Dendritic cell treated with granulocyte-macrophage colony-stimulating factor and Interleukin-4, amounts not matched to agents 40 ng/mL and 50 ng/mL, for 4 days (primary cell): ENCODE measurements around the gene FYN.

ENCODE experiments used
- H3K27ac Mint-ChIP-seq: one replicate; pipeline ENCODE4 v1.8.0; 2022; ENCODE audit warnings: mild to moderate bottlenecking, mixed read lengths
- H3K27me3 Mint-ChIP-seq: one replicate; pipeline ENCODE4 v1.8.0; 2022; ENCODE audit warnings: mild to moderate bottlenecking, mixed read lengths
- H3K36me3 Mint-ChIP-seq: one replicate; pipeline ENCODE4 v1.8.0; 2022; ENCODE audit warnings: low read depth, mixed read lengths
- H3K4me1 Mint-ChIP-seq: one replicate; pipeline ENCODE4 v1.8.0; 2022; ENCODE audit warnings: low read depth, mixed read lengths
- H3K4me3 Mint-ChIP-seq: one replicate; pipeline ENCODE4 v1.8.0; 2022; ENCODE audit warnings: mild to moderate bottlenecking, moderate library complexity, mixed read lengths
- H3K9me3 Mint-ChIP-seq: one replicate; pipeline ENCODE4 v1.8.0; 2022; ENCODE audit warnings: mixed read lengths
- intact Hi-C: fragments of 100-400 bp; cut with micrococcal nuclease; formaldehyde crosslinking; loops from one replicate; pipeline ENCODE4 v1.15.0; 2022

FYN gene

DNA sequence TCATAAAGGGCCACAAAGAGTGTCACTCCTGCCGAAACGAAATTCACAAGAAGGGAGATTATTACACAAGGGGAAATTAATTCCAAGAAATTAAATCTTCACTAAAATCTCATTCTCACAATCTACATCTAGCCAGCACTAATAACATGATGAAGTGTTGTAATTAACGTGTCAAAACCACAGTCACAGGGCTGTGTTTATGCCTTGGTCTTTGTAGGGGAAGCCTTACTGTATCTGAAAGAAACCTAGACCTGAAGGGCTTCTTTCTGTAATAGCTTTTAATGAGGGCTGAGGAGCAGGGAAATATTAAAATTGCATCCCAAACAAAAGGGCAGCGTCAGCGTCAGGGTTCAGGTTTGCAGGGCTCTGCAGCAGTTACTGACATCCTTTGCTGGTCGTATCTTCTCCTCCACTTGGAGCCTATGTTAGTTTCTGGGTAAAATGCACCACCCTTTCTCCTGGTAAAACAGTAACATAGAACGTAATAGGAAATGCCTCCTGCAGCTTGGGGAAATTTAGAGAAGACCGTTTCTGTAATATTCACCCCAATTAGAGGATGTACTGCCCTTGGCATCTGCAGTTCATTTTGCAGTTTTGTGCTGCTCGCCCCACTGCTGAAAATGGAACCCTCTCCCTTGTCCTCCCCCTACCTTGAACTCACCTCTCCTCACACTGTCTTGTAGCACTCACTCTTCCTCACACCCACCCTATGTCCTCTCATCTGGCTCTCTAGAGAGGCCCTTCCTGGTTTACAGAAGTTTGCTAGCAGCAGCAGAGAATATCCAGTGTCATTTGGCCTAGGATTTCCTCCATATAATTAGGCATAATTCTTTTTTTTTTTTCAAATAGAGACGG lies 158.6 kb downstream of the FYN start:
- no peaks in the 10 kb centered on the region for H3K9me3 Mint-ChIP-seq
- H3K36me3 Mint-ChIP-seq, result peaks cover 28% of the 10 kb centered on the region
- no peaks in the 10 kb centered on the region for H3K27me3 Mint-ChIP-seq
- H3K4me1 Mint-ChIP-seq, result no peaks in the 10 kb centered on the region
- no peak overlapping the region for H3K27ac Mint-ChIP-seq
- intact Hi-C loops, result no loop called here
- no peak overlapping the region for H3K4me3 Mint-ChIP-seq

DNA sequence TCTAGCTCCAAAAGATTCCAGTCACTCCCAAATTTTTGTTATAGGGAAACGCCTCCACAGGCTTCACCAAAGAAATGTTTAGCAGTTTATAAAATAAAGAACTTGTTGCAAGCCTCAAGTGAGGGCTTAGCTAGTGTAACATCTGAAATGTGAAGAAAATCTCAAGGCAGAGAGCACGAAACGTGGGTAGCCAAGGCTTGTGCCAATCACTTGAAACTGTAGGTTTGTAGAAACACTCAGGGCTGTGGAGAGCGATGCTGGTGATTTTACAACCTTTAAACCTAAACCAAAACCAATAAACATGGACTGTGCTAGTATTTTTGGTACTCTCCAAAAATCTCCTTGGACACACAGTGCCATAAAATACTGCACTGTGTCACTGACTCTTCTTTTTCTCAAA lies 159.4 kb downstream of the FYN start:
- Mint-ChIP-seq H3K4me3 (no peak overlapping the region), H3K27ac (no peak overlapping the region), H3K4me1 (no peaks in the 10 kb centered on the region), H3K9me3 (no peaks in the 10 kb centered on the region), H3K36me3 (peaks cover 28% of the 10 kb centered on the region), H3K27me3 (no peaks in the 10 kb centered on the region)
- intact Hi-C loops, result no loop called here

DNA sequence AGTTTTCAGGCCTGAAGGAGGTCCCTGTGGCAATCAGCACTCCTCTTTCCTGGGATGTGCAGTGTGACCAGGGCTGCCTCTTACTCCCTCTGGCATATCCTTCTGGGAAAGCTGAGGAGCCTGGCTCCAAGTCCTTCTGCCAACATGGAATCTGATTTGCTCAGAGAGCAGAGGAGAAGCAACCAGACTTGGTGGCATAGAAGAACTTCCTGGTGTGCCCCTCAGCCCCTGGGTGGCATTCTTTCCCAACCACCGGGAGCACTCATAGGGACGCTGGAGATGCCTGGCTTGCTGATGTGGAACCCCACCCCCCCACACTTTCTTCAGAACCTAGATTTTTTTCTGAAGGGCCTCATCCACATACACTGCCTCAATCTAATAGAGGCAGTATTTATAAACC lies 160.0 kb downstream of the FYN start:
- Mint-ChIP-seq H3K4me3 (no peak overlapping the region), H3K27ac (no peak overlapping the region), H3K4me1 (no peaks in the 10 kb centered on the region), H3K27me3 (no peaks in the 10 kb centered on the region), H3K36me3 (peaks cover 28% of the 10 kb centered on the region), H3K9me3 (no peaks in the 10 kb centered on the region)
- intact Hi-C loops, result no loop called here

DNA sequence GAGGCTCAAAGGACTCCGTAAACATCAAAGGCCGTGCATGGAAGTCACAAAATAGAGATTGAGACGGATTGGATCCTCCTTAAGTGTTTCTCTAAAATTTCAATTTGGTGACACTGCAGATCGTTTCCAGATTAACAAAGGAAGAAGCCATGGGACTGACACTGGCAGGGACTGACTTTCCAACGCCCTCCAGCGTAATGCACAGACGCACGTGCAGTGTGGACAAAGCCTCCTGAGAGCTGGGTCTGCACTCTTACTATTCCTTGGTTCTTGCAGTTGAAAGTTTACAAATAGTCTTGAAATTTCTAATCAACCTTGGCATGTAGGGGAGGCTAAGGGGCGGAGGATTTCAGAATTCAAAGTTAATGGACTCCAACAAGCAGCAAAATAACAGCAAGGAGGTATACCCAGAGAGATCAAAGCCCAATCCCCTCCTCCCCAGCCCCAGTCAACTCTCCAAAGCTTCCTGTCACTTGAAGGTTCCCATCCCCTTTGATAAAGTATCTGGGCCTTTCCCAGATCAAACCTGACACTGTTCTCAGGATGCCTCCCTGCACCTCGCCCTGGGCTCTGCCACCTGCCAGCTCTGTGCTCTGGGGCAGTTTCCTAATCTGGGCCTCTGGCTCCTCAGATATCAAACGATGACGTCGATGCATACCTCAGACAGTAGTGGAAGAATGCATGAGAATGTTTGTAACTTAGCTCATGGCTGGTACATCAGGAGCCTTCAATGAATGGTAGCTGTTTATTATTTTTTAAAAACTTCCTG lies 161.1 kb downstream of the FYN start:
- Mint-ChIP-seq H3K36me3 (peaks cover 28% of the 10 kb centered on the region), H3K4me1 (no peaks in the 10 kb centered on the region), H3K27ac (no peak overlapping the region), H3K27me3 (no peaks in the 10 kb centered on the region), H3K4me3 (no peak overlapping the region), H3K9me3 (no peaks in the 10 kb centered on the region)
- intact Hi-C loops, result no loop called here

DNA sequence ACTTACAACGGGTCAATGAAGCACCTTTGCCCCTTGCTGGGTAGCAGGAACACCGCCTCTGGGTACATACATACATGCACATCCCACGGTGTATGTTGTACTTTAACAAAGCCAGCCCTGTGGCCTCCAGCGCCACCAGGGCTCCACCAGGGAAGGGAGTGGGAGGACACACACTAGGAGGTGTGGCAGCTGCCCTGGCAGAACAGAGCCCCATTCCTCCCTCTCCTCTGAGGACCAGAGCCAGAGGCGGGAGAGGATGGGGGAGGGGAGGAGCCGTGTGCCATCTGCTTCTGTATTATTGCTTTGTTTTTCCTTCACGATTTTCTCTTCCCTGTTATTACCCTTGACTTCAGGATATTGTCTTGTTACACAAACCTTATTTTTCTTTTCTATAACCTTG lies 161.8 kb downstream of the FYN start:
- Mint-ChIP-seq H3K4me1 (no peaks in the 10 kb centered on the region), H3K36me3 (peaks cover 28% of the 10 kb centered on the region), H3K27me3 (no peaks in the 10 kb centered on the region), H3K27ac (no peak overlapping the region), H3K4me3 (no peak overlapping the region), H3K9me3 (no peaks in the 10 kb centered on the region)
- intact Hi-C loops, result no loop called here

DNA sequence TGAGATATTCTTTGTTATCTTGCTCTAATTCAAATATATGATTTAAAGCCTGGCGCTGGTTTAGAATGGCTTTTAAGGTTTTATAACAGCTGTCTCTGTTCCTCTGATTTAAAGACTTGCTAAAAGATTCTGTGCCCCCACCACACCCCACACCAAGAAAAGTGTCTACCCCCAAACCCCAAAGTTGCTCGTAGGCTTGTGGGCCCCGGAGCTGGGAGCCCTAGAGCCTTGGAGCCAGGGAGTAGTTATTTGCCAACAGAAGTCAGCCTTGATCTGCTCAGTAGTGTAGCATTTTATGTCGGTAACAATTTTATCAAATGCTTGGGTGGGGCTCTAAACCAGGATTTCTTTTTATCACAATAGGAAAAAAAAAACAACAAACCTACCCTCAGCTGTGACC lies 162.3 kb downstream of the FYN start:
- H3K4me3 Mint-ChIP-seq, result no peak overlapping the region
- no peaks in the 10 kb centered on the region for H3K4me1 Mint-ChIP-seq
- no peak overlapping the region for H3K27ac Mint-ChIP-seq
- no peaks in the 10 kb centered on the region for H3K9me3 Mint-ChIP-seq
- no peaks in the 10 kb centered on the region for H3K27me3 Mint-ChIP-seq
- intact Hi-C loops, result loop anchor here (1.0 kb wide), 4 partner anchors 286 to 452 kb away; no protein-coding TSS in a partner anchor
- peaks cover 28% of the 10 kb centered on the region for H3K36me3 Mint-ChIP-seq

DNA sequence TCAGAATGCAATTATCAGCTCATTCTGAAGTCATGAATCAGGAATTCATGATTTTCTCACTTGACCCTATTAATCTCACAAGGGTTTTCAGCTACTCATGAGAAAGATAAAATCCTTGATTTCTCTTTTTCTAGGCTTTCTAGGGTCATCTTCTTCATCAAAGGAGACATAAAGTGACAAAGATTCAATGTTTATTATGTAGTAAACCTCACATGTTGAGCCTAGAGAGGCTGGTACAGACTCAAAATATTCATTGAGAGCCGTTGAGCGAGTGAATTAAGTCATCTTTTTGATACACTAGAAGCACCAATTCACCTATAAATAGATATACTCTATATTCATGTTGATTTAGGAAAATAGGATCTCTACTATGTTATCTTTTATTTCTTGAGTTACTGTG lies 162.8 kb downstream of the FYN start:
- intact Hi-C loops, result loop anchor here (1.0 kb wide), 4 partner anchors 287 to 453 kb away; no protein-coding TSS in a partner anchor
- no peaks in the 10 kb centered on the region for H3K4me1 Mint-ChIP-seq
- H3K4me3 Mint-ChIP-seq, result no peak overlapping the region
- no peaks in the 10 kb centered on the region for H3K27me3 Mint-ChIP-seq
- H3K9me3 Mint-ChIP-seq, result no peaks in the 10 kb centered on the region
- no peak overlapping the region for H3K27ac Mint-ChIP-seq
- H3K36me3 Mint-ChIP-seq, result peaks cover 28% of the 10 kb centered on the region

DNA sequence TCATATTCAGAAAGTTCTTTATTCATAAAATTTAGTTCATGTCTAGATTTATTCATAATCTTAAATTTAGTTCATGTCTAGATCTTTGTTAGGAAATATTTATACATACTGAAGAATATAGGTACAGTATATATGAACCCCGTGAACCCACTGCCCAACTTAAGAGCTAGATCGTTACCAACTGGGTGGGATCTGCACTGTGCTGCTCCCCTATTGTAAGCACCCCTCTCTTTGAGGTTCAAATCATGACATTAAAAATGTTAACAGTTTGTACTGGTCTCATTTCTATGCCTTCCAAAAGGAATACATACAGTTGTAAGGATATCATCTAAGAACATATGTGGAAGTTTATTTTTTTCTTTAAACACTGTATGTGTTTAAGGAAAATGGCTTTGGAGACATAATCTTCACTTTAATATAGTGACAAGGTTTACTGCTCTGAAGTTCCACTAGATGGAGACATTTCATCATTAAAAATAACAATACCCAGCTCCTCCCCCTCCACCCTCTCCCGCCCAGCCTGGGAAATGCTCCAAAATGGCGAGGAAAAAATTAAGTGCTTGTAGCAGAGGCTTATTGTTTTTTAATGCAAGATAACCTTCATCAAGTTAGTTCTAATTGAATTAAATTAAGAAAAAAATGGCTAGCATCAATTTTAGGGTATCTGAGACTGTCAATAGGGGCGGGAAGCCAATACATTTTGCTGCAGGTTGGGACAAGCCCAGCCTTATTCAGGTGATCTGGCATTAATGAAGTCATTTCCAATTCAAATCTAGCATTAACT lies 163.4 kb downstream of the FYN start:
- intact Hi-C loops, result loop anchor here (1.0 to 10.0 kb wide), 5 partner anchors 287 to 605 kb away; no protein-coding TSS in a partner anchor
- no peaks in the 10 kb centered on the region for H3K27me3 Mint-ChIP-seq
- no peak overlapping the region for H3K27ac Mint-ChIP-seq
- no peaks in the 10 kb centered on the region for H3K4me1 Mint-ChIP-seq
- H3K36me3 Mint-ChIP-seq, result peaks cover 24% of the 10 kb centered on the region
- H3K4me3 Mint-ChIP-seq, result no peak overlapping the region
- no peaks in the 10 kb centered on the region for H3K9me3 Mint-ChIP-seq

DNA sequence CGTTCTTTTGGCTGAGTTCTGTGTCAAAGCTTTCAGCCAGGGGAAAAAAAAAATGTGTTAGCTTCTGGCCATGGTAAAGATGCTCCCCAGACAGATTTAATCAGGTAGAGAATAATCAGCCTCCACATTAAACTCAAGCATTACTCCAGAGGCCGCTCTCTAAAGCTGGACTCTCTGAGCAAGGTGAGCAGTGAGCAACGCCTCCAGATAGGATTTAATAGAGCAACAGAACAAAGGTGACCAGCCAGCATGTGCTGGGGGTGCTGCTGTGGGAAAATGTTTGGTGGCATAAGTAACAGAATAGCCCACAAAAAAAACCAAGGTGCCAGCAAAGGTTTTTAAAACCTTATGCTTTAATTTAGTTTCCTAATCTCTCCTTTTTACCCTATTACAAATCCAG lies 164.1 kb downstream of the FYN start:
- H3K27ac Mint-ChIP-seq, result no peak overlapping the region
- no peaks in the 10 kb centered on the region for H3K4me1 Mint-ChIP-seq
- intact Hi-C loops, result loop anchor here (10.0 kb wide), 1 partner anchor 606 kb away; no protein-coding TSS in a partner anchor
- peaks cover 22% of the 10 kb centered on the region for H3K36me3 Mint-ChIP-seq
- H3K27me3 Mint-ChIP-seq, result no peaks in the 10 kb centered on the region
- no peak overlapping the region for H3K4me3 Mint-ChIP-seq
- no peaks in the 10 kb centered on the region for H3K9me3 Mint-ChIP-seq

DNA sequence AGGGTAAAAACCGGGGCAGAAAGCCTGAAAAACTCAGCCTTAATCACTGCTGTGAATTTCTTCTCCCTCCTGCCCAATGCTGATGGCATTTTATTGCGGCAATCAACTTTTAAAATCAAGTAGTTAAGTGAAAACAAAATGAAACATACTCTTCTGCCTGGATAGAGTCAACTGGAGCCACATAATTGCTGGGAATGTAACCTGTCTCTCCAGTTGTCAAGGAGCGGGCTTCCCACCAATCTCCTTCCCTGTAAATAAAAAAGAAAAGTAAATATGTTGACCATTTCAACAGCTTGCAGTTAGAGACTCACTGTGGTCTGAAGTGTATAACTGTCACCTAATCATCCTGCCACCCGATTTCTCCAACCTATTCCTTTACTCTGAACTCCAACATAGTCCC lies 165.5 kb downstream of the FYN start:
- Mint-ChIP-seq H3K36me3 (peaks cover 22% of the 10 kb centered on the region), H3K27me3 (no peaks in the 10 kb centered on the region), H3K4me3 (no peak overlapping the region), H3K9me3 (no peaks in the 10 kb centered on the region), H3K27ac (no peak overlapping the region), H3K4me1 (no peaks in the 10 kb centered on the region)
- intact Hi-C loops, result loop anchor here (10.0 kb wide), 1 partner anchor 607 kb away; no protein-coding TSS in a partner anchor

DNA sequence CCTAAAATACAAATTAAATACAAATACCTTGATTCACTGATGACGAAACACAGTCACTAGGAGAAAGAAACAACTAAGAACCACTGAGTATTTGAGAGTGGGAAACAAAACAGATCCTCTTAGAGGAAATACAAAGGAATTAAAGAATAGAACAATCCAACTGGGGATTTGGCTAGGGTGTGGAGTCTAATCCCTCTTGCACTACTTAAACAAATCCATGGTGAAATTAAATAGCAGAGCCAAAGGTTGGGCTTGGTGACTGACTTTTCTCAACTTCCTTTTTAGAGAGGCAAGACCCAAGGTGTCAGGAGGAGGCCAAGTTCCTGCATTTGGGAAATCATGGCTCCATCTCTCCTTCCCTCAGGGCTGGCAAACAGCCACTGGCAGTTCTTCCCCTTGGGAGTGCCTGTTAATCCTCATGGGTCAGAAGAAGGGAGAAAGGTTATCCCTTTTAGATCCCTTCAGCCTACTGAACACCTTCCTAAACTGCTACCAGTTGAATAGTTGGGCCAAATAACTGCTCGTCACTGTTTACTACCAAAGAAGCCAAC lies 166.3 kb downstream of the FYN start:
- no peaks in the 10 kb centered on the region for H3K9me3 Mint-ChIP-seq
- H3K4me3 Mint-ChIP-seq, result no peak overlapping the region
- H3K27me3 Mint-ChIP-seq, result no peaks in the 10 kb centered on the region
- intact Hi-C loops, result loop anchor here (10.0 kb wide), 1 partner anchor 608 kb away; no protein-coding TSS in a partner anchor
- peaks cover 22% of the 10 kb centered on the region for H3K36me3 Mint-ChIP-seq
- H3K27ac Mint-ChIP-seq, result no peak overlapping the region
- no peaks in the 10 kb centered on the region for H3K4me1 Mint-ChIP-seq

DNA sequence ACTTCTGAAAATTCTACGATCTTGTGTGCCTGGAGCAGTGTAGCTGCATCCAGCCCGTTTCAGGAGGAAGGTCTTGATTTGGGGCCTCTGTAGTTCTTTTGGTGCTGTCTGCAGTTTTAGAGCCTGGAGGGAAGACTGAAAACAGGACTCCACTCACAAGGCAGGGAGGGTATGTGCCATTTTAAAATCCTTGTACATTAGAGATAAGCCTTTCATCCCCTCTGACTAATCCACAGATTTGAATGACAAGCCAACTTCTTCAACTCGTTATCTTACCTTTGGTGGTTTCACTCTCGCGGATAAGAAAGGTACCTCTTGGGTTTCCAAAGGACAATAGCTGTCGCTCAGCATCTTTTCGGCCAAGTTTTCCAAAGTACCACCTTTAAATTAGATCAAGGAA lies 169.5 kb downstream of the FYN start:
- Mint-ChIP-seq H3K4me3 (no peak overlapping the region), H3K4me1 (no peaks in the 10 kb centered on the region), H3K27ac (no peak overlapping the region), H3K27me3 (no peaks in the 10 kb centered on the region), H3K9me3 (no peaks in the 10 kb centered on the region), H3K36me3 (peaks cover 46% of the 10 kb centered on the region)
- intact Hi-C loops, result loop anchor here (10.0 kb wide), 1 partner anchor 611 kb away; no protein-coding TSS in a partner anchor

DNA sequence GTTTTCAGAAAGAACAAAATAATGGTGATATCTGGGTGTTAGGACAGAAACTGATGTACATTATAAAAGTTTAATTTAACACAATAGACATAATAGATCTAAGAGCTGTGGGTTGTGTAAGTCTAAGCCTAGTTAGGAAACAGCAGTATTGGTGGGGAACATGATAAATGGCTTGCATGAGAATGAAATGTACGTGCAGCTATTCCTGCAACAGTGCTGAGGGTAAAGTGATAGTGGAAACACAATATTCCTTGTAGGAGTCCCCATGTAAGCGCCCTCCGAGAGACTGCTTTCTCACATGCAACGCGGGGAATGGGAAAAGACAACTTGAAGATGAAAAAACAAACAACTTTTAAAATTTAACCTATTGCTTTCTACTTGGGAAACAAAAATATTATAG lies 171.0 kb downstream of the FYN start:
- Mint-ChIP-seq H3K36me3 (peaks cover 51% of the 10 kb centered on the region), H3K4me3 (no peak overlapping the region), H3K9me3 (no peaks in the 10 kb centered on the region), H3K27ac (no peak overlapping the region), H3K4me1 (no peaks in the 10 kb centered on the region), H3K27me3 (no peaks in the 10 kb centered on the region)
- intact Hi-C loops, result loop anchor here (10.0 kb wide), 1 partner anchor 613 kb away; no protein-coding TSS in a partner anchor
